ENCODE measurements around the gene ARHGEF16.

Gene ARHGEF16

GRCh38 chr1:3453891-3454810 lies at the start of gene ARHGEF16:
TSS of gene ARHGEF16 (plus strand) at chr1:3454665. CDS start at chr1:3463085, 8,420 bp downstream.
- DNase-seq, result no peak

- no peak for DNase-seq
Observed at GRCh38 chr1:3404801-3405200, 49.7 kb upstream of the ARHGEF16 start.

- DNase-seq, result no peak
Observed at GRCh38 chr1:3405491-3405890, 49.0 kb upstream of the ARHGEF16 start.

GRCh38 chr1:3405974-3406867 lies 48.2 kb upstream of the ARHGEF16 start:
- DNase-seq, result no peak

- DNase-seq, result no peak
Observed at GRCh38 chr1:3407021-3407420, 47.4 kb upstream of the ARHGEF16 start.

GRCh38 chr1:3408751-3409266 lies 45.7 kb upstream of the ARHGEF16 start:
- DNase-seq, result no peak

GRCh38 chr1:3409366-3410141 lies 44.9 kb upstream of the ARHGEF16 start:
- no peak for DNase-seq

GRCh38 chr1:3410142-3410925 lies 44.1 kb upstream of the ARHGEF16 start:
- DNase-seq, result no peak

GRCh38 chr1:3411806-3412205 lies 42.7 kb upstream of the ARHGEF16 start:
- DNase-seq, result no peak

- no peak for DNase-seq
Observed at GRCh38 chr1:3412376-3412775, 42.1 kb upstream of the ARHGEF16 start.

GRCh38 chr1:3413975-3414710 lies 40.3 kb upstream of the ARHGEF16 start:
- DNase-seq, result no peak

- DNase-seq, result no peak
Observed at GRCh38 chr1:3415260-3416090, 39.0 kb upstream of the ARHGEF16 start.

GRCh38 chr1:3417082-3417739 lies 37.3 kb upstream of the ARHGEF16 start:
- no peak for DNase-seq

- no peak for DNase-seq
Observed at GRCh38 chr1:3417934-3418333, 36.5 kb upstream of the ARHGEF16 start.

GRCh38 chr1:3418600-3418999 lies 35.9 kb upstream of the ARHGEF16 start:
- no peak for DNase-seq

- no peak for DNase-seq
Observed at GRCh38 chr1:3419415-3420204, 34.9 kb upstream of the ARHGEF16 start.

- DNase-seq, result no peak
Observed at GRCh38 chr1:3420218-3420951, 34.1 kb upstream of the ARHGEF16 start.

- no peak for DNase-seq
Observed at GRCh38 chr1:3422638-3423037, 31.8 kb upstream of the ARHGEF16 start.

Measured in NCI-H446 treated with DMSO at 0.1 percent for 48 hours (cell line).